HEK293T (cell line): ENCODE measurements around the gene EDC3.

Source experiments
- ELF4 ChIP-seq: fragments of 450-650 bp; IDR thresholded peaks from 2 replicates; pipeline ENCODE4 v1.6.1; 2017; ENCODE audit warnings: antibody characterized with exemption
- FOXM1 ChIP-seq: fragments of 450-650 bp; IDR thresholded peaks from 2 replicates; pipeline ENCODE4 v1.6.1; 2017; ENCODE audit warnings: mild to moderate bottlenecking, borderline replicate concordance
- SUZ12 ChIP-seq: fragments of 450-650 bp; IDR thresholded peaks from 2 replicates; pipeline ENCODE4 v1.6.1; 2016; ENCODE audit warnings: mild to moderate bottlenecking

- TF ChIP-seq FOXM1 (peak; percentile 68; the same call in 1 of the 2 replicates), SUZ12 (no peak), ELF4 (no peak)
Observed at GRCh38 chr15:74725845-74726773, 30.3 kb upstream of the EDC3 start.
